Activated naive CD8-positive, alpha-beta T cell treated with anti-CD3 and anti-CD28 coated beads, Interleukin-2, amount 10 ng/mL, durations not matched to agents 7 days and 5 days (primary cell): ENCODE measurements around the gene FXYD5. TPM values are rescaled to one million over a fixed set of nuclear protein-coding genes. Genes with fewer than 3 reads are reported as not detected.
A peak's percentile ranks its signal among the peaks of the same experiment; 100 is the strongest.
"Not testable (repeated sequence)": the region's sequence is repeated elsewhere in the genome, so short reads cannot be mapped to it uniquely, and the experiment has no call there.

ENCODE experiments used
- ATAC-seq: fragments of 150-1000 bp; cut with Tn5 transposase; one replicate; pipeline ENCODE4 v1.10.0; 2021; ENCODE audit warnings: low read depth, moderate library complexity
- POLR2A ChIA-PET: fragments of 350-600 bp; sonication (Branson Sonifier 250); formaldehyde crosslinking; loops from one replicate; lab custom pipeline; 2021; ENCODE audit warnings: antibody characterized with exemption; lab: Charles Lee
- DNase-seq: peaks from one replicate; pipeline ENCODE4 v3.0.0; 2021
- H3K27ac Mint-ChIP-seq: one replicate; pipeline ENCODE4 v1.8.0; 2022; ENCODE audit warnings: mild to moderate bottlenecking, mixed read lengths
- H3K27me3 Mint-ChIP-seq: one replicate; pipeline ENCODE4 v1.8.0; 2022; ENCODE audit warnings: mild to moderate bottlenecking, moderate library complexity, mixed read lengths
- H3K36me3 Mint-ChIP-seq: one replicate; pipeline ENCODE4 v1.8.0; 2021; ENCODE audit warnings: mild to moderate bottlenecking, mixed read lengths
- H3K4me1 Mint-ChIP-seq: one replicate; pipeline ENCODE4 v1.8.0; 2021; ENCODE audit warnings: mixed read lengths
- H3K4me3 Mint-ChIP-seq: one replicate; pipeline ENCODE4 v1.8.0; 2022; ENCODE audit warnings: mild to moderate bottlenecking, moderate library complexity, mixed read lengths
- H3K9me3 Mint-ChIP-seq: one replicate; pipeline ENCODE4 v1.8.0; 2021; ENCODE audit warnings: mixed read lengths
- total RNA-seq, 2 experiments: library from RNA; stranded (reverse); gene quantifications; one replicate each; pipeline ENCODE4 v1.2.3, GENCODE V29; 2021

FXYD5 gene
- total RNA-seq, 2 experiments from 2014 or later: 353 to 360 TPM

DNA sequence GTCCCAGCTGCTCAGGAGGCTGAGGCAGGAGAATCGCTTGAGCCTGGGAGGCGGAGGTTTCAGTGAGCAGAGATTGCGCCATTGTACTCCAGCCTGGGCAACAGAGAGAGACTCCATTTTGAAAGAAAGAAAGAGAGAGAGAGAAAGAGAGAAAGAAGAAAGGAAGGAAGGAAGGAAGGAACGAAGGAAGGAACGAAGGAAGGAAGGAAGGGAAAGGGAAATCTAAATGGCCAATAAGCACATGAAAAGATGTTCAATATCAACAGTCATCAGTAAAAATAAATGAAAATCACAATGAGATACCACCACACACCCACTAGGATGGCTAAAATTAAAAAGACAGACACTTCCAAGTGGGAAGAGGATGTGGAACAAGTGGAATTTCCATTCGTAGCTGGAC is 19.7 kb downstream of the FXYD5 start:
- Mint-ChIP-seq H3K4me3 (no peak overlapping the region), H3K27me3 (no peaks in the 10 kb centered on the region), H3K36me3 (peaks cover 45% of the 10 kb centered on the region), H3K9me3 (peaks cover 2% of the 10 kb centered on the region), H3K27ac (no peak overlapping the region), H3K4me1 (peaks cover 21% of the 10 kb centered on the region)
- POLR2A ChIA-PET: interaction anchor here (1.2 to 2.9 kb wide), 2 partner anchors 20 kb away, joined by 3 to 14 read pairs; partner anchors contain the start of gene FXYD5
- no peak for DNase-seq
- ATAC-seq: no peak

DNA sequence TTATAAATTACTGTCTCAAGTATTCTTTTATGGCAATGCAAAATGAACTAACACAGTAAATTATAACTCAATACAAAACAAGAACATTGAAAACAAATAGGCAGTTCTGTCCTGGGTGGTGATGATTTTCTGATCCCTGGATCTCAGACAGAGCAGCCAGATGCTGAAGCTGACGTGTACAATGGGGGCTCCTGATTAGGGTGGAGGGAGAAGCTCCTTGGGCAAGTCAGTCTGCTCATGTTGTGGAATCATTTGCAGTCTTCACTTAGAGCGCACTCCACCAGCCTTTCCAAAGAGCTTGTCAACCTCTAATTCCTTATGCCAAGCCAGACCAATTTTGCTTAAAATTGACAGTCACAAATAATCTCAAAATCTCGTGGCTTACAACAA is 21.6 kb downstream of the FXYD5 start:
- POLR2A ChIA-PET: no interaction called here
- peaks cover 2% of the 10 kb centered on the region for H3K9me3 Mint-ChIP-seq
- H3K4me3 Mint-ChIP-seq: no peak overlapping the region
- no peaks in the 10 kb centered on the region for H3K27me3 Mint-ChIP-seq
- DNase-seq: no peak
- H3K4me1 Mint-ChIP-seq: peaks cover 30% of the 10 kb centered on the region
- no peak for ATAC-seq
- peaks cover 33% of the 10 kb centered on the region for H3K36me3 Mint-ChIP-seq
- H3K27ac Mint-ChIP-seq: no peak overlapping the region

DNA sequence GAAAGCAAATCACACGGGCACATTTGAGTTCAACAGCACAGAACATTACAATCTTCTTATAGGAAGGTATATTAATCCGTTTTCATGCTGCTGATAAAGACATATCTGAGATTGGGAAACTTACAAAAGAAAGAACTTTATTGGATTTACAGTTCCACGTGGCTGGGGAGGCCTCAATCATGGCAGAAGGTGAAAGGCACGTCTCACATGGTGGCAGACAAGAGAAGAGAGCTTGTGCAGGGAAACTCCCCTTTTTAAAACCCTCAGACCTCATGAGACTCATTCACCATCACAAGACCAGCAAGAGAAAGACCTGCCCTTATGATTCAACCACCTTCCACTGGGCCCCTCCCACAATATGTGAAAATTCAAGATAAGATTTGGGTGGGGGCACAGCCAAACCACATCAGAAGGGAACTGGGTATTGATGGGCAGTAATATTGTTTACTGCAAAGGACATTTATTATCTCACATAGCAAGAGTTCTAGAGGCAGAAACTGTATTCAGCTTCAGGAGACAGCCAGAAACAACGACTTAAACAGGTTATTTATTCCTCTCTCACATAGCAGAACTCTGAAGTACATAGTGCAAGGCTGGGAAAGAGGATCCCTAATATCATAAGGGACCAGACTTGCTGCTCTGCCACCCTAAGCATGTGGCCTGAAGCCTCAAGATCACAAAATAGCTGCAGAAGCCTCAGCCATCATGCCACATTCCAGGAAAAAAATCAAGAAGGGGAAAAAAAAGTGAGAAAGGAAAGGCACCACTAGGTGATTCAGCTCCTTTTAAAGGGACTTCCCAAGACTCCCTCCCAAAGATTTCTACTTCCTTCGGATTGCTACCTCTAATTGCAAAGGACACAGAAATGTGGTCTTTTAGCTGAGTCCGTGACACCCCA is 23.1 kb downstream of the FXYD5 start:
- POLR2A ChIA-PET: interaction anchor here (0.6 to 1.5 kb wide), 3 partner anchors 8 to 32 kb away, joined by 3 to 4 read pairs (median 3); no protein-coding TSS in a partner anchor
- DNase-seq (no peak), ATAC-seq (no peak)
- Mint-ChIP-seq H3K27me3 (no peaks in the 10 kb centered on the region), H3K9me3 (peaks cover 2% of the 10 kb centered on the region), H3K27ac (no peak overlapping the region), H3K36me3 (peaks cover 20% of the 10 kb centered on the region), H3K4me1 (peaks cover 25% of the 10 kb centered on the region), H3K4me3 (no peak overlapping the region)

DNA sequence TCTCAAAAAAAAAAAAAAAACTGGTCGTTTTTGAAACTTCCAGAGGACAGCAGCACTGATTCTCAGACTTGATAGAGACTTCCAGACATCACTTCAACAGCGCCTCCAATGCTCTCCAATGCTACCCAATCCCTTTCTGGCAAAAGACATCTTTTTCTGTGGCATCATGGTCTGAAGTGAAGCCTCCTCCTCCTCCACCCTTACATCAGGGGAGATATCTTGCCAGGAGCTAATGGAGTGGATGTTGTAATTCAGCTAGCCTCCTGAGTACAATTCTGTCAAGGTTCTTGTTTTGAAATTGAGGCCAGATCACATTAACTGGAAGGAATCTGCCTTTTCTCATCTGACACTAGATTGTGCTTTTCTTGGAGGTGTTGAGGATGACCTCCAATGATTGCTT is 24.2 kb downstream of the FXYD5 start:
- Mint-ChIP-seq H3K9me3 (peaks cover 6% of the 10 kb centered on the region), H3K27ac (no peak overlapping the region), H3K4me1 (peaks cover 25% of the 10 kb centered on the region), H3K4me3 (no peak overlapping the region), H3K36me3 (peaks cover 12% of the 10 kb centered on the region), H3K27me3 (peaks cover under 1% of the 10 kb centered on the region)
- ATAC-seq (no peak), DNase-seq (no peak)
- POLR2A ChIA-PET: interaction anchor here (0.6 to 1.7 kb wide), 4 partner anchors 9 to 28 kb away, joined by 3 to 5 read pairs (median 3); partner anchors contain the start of gene FXYD5

DNA sequence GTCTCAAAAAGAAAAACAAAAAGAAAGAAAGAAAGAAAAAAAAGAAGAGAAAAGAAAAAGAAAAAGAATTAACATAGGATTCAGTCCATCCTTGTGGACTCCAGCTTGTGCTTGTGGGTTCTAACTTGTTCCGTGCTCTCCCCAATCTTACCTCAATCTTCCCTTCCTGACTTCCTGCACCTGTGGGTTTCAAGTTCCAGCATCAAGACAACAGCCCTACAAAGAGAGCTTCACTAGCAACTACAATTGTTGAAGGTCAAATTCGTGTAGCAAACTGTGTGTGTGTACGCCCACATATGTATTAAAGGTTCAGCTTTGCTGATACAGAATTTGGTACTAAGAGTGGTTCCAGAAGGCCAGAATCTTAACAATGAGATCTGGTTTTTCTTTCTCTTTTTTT is 25.3 kb downstream of the FXYD5 start:
- Mint-ChIP-seq H3K4me1 (peaks cover 25% of the 10 kb centered on the region), H3K4me3 (peak overlapping the region; percentile 41), H3K27me3 (peaks cover 3% of the 10 kb centered on the region), H3K27ac (peak overlapping the region; percentile 39), H3K9me3 (peaks cover 10% of the 10 kb centered on the region), H3K36me3 (peaks cover 6% of the 10 kb centered on the region)
- DNase-seq: no peak
- POLR2A ChIA-PET: interaction anchor here (0.9 to 1.7 kb wide), 6 partner anchors 8 to 32 kb away, joined by 3 to 6 read pairs (median 3); partner anchors contain the start of gene FXYD5
- peak; percentile 47 for ATAC-seq

DNA sequence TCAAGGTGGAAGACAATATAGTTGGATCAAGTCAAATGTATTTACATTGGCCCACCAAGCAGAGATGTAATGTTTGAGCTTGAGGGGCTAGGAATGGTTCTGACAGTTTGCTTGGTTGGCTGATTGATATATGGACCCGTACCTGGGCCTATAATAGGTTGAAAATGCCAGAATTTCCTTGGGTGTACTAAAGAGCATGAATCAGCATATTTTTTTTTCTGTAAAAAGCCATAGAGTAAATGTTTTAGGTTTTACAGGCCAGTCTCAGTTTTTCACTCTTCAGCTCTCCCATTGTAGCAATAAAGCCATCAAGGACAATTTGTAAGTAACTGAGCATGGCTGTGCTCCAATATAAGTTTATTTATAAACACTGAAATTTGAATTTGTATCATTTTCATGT is 26.9 kb downstream of the FXYD5 start:
- ATAC-seq (no peak), DNase-seq (no peak)
- peaks cover 19% of the 10 kb centered on the region for H3K4me1 Mint-ChIP-seq
- peaks cover 6% of the 10 kb centered on the region for H3K36me3 Mint-ChIP-seq
- H3K27me3 Mint-ChIP-seq: peaks cover 3% of the 10 kb centered on the region
- no peak overlapping the region for H3K4me3 Mint-ChIP-seq
- POLR2A ChIA-PET: interaction anchor here (1.0 to 1.2 kb wide), 2 partner anchors 13 to 31 kb away, joined by 4 read pairs; no protein-coding TSS in a partner anchor
- no peak overlapping the region for H3K27ac Mint-ChIP-seq
- peaks cover 10% of the 10 kb centered on the region for H3K9me3 Mint-ChIP-seq

DNA sequence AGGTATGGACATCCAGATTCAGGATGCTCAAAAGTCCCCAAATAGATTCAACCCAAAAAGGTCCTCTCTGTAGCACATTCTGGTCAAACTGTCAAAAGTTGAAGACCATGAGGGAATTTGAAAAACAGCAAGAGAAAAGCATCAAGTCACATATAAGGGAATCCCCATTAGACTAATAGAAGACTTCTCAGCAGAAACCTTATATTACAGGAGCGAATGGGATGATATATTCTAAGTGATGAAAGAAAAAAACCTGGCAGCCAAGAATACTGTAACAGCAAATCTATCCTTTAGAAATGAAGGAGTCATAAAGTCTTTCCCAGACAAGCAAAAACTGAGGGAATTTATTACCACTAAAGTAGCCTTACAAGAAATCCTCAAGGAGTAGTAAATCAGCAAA is 29.7 kb downstream of the FXYD5 start:
- no peak overlapping the region for H3K4me3 Mint-ChIP-seq
- H3K27ac Mint-ChIP-seq: no peak overlapping the region
- peaks cover 6% of the 10 kb centered on the region for H3K36me3 Mint-ChIP-seq
- DNase-seq (no peak), ATAC-seq (no peak)
- POLR2A ChIA-PET: interaction anchor here (0.5 kb wide), 1 partner anchor 27 kb away, joined by 3 read pairs; no protein-coding TSS in a partner anchor
- H3K9me3 Mint-ChIP-seq: peaks cover 10% of the 10 kb centered on the region
- H3K4me1 Mint-ChIP-seq: peaks cover 13% of the 10 kb centered on the region
- H3K27me3 Mint-ChIP-seq: peaks cover 4% of the 10 kb centered on the region

DNA sequence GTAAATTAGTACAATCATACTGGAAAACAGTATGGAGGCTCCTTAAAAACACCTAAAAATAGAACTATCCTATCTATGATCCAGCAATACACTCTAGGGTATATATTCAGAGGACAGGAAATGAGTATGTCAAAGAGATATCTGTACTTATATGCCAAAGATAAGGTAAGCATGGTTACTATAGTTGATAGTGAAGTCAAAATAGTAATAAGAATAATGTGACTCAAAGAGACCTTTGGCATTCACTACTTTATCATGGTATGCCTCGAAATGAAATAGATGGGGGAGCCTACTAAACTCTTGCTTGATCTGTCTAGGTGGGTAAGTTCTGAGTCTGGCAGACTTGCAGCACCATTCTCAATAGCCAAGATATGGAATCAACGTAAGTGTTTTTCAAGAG is 30.3 kb downstream of the FXYD5 start:
- H3K9me3 Mint-ChIP-seq: peaks cover 10% of the 10 kb centered on the region
- no peak overlapping the region for H3K4me3 Mint-ChIP-seq
- peaks cover 6% of the 10 kb centered on the region for H3K36me3 Mint-ChIP-seq
- no peak overlapping the region for H3K27ac Mint-ChIP-seq
- ATAC-seq: no peak
- POLR2A ChIA-PET: no interaction called here
- DNase-seq: no peak
- peaks cover 5% of the 10 kb centered on the region for H3K27me3 Mint-ChIP-seq
- peaks cover 8% of the 10 kb centered on the region for H3K4me1 Mint-ChIP-seq

DNA sequence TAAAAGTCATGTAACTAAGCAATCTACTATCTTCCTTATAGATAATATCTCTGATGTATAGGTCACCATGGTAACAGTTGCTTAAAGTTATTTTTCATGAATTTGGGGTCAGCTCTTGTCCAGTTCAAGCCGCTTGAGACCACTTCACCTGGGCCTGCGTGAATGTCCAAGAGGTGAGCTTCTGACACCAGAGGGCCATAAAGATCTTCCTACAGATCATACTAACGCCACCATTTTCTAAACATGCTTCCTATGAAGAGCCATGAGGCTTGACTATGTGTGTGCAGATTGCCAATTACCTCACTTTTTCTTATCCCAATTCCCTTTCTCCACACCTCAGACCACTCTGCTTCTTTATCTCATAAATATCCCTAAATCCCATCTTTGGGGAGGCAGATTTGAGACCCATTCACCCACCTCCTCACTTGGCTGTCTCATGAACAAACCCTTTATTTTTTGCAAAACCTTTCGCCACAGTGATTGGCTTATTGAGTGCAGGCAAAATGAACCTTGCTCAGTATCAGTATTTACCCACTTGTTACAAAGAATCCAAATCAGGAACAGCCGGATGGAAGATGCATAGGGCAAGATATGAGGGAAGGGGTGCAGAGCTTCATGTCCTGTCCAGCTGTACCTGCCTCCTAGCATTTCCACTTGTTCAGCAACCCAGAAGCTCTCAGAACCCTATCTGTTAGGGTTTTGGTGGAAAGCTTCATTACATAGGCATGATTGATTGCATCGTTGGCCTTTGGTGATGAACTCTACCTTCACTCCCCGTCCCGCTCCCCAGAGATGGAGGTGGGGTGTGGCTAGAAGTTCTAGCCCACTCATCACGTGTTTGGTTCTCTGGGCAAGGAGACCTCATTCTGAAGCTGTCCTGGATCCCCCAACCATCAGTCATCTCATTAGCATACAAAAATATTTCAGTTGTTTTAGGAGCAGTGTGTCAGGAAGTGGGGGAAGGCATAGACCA is 39.8 kb downstream of the FXYD5 start:
- peaks cover 7% of the 10 kb centered on the region for H3K9me3 Mint-ChIP-seq
- H3K4me1 Mint-ChIP-seq: peaks cover 5% of the 10 kb centered on the region
- DNase-seq (no peak), ATAC-seq (no peak)
- POLR2A ChIA-PET: interaction anchor here (1.3 kb wide), 1 partner anchor 12 kb away, joined by 3 read pairs; no protein-coding TSS in a partner anchor
- peaks cover 12% of the 10 kb centered on the region for H3K36me3 Mint-ChIP-seq
- H3K27me3 Mint-ChIP-seq: peaks cover 12% of the 10 kb centered on the region
- H3K4me3 Mint-ChIP-seq: no peak overlapping the region
- H3K27ac Mint-ChIP-seq: no peak overlapping the region

DNA sequence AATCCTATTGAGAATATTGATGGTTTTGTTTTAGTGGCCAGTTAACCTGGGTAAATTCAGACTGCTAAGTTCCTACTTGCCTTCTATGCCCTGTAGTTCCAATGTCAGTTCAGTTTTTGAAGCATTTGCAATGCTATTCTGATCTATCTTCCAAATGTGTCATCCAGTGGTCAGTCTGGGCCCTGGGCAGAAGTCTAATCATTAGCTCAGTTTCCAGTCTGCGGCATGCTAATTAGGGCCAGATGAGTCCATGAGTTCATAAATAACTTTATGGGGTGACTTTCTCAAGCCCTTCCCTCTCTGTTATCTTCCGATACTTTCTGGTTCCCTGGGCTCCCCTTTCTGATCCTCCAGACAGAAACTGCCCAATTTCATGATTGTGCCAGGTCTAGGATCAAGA is 41.3 kb downstream of the FXYD5 start:
- no peak overlapping the region for H3K27ac Mint-ChIP-seq
- POLR2A ChIA-PET: no interaction called here
- H3K4me3 Mint-ChIP-seq: no peak overlapping the region
- ATAC-seq (no peak), DNase-seq (no peak)
- peaks cover 7% of the 10 kb centered on the region for H3K4me1 Mint-ChIP-seq
- peaks cover 4% of the 10 kb centered on the region for H3K27me3 Mint-ChIP-seq
- peaks cover 7% of the 10 kb centered on the region for H3K9me3 Mint-ChIP-seq
- peaks cover 12% of the 10 kb centered on the region for H3K36me3 Mint-ChIP-seq

DNA sequence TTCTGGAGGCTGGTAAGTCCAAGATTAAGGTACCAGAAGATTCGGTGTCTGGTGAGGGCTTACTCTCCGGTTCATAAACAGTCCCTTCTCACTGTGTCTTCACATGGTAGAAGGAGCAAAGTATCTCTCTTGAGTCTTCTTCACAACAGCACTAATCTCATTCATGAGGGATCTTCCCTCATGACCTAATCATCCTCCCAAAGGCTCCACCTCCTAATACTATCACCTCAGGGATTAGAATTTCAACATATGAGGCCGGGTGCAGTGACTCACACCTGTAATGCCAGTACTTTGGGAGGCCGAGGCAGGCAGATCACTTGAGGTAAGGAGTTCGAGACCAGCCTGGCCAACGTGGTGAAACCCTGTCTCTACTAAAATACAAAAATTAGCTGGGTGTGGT is 42.3 kb downstream of the FXYD5 start:
- peaks cover 12% of the 10 kb centered on the region for H3K4me1 Mint-ChIP-seq
- not testable (repeated sequence) for H3K27ac Mint-ChIP-seq

DNA sequence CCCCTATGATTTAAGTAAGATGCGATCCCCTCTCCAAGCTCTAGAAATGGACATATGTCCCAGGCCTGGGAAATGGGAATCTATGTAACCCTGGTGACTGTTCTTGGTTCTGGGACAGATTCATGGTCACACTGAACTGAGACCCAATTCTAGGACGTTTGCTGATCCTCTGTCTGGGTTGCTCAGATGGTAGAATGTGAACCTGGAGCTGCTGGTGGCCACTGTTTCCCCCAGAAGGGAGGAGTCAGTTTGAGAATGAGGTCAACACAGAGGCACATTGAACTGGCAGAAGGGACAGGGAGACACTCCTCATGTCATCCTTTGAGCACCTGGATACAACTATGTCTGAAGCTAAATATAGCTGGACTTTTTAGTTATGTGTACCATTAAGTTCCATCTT is 44.9 kb downstream of the FXYD5 start:
- no peak overlapping the region for H3K27ac Mint-ChIP-seq
- H3K4me1 Mint-ChIP-seq: peaks cover 23% of the 10 kb centered on the region
- DNase-seq: no peak
- H3K9me3 Mint-ChIP-seq: peaks cover 5% of the 10 kb centered on the region
- H3K36me3 Mint-ChIP-seq: peaks cover 2% of the 10 kb centered on the region
- H3K4me3 Mint-ChIP-seq: no peak overlapping the region
- ATAC-seq: no peak
- POLR2A ChIA-PET: interaction anchor here (1.0 to 1.5 kb wide), 3 partner anchors 27 to 46 kb away, joined by 3 to 5 read pairs (median 4); no protein-coding TSS in a partner anchor
- peaks cover 4% of the 10 kb centered on the region for H3K27me3 Mint-ChIP-seq

More for the DNA sequence above, 42.3 kb downstream of the FXYD5 start:
- H3K9me3 Mint-ChIP-seq, H3K4me3 Mint-ChIP-seq, DNase-seq, H3K36me3 Mint-ChIP-seq, ATAC-seq, POLR2A ChIA-PET, H3K27me3 Mint-ChIP-seq: not testable (repeated sequence)
